H1 (cell line): Measurements from ENCODE around the gene MAGOHB. TPM values are rescaled to one million over a fixed set of nuclear protein-coding genes. Genes with fewer than 3 reads are reported as not detected.

Experiments used
- CTCF ChIA-PET: fragments of 300-600 bp; sonication (Branson Sonifier 250); formaldehyde crosslinking; loops from one replicate; lab custom pipeline; 2021; ENCODE audit not compliant: partially characterized antibody; lab: Charles Lee
- POLR2A ChIA-PET: fragments of 300-600 bp; sonication (Branson Sonifier 250); formaldehyde crosslinking; loops from one replicate; lab custom pipeline; 2021; ENCODE audit warnings: inconsistent platforms; ENCODE audit not compliant: partially characterized antibody; lab: Charles Lee
- DNase-seq, 2 experiments: peaks; one replicate each; pipeline versions ENCODE4 v3.0.0 to v3.0.0-alpha.2; 2010 to 2022; ENCODE audit warnings: low spot score in 2 of 2, low read depth in 1 of 2, mixed read lengths in 1 of 2
- FAIRE-seq: peaks from 2 replicates; lab custom pipeline; 2011; peaks lifted over from hg19 to GRCh38; lab: Jason Lieb, UNC
- H2AFZ ChIP-seq: 2 replicates; pipeline ENCODE4 v1.8.1; 2012; ENCODE audit warnings: low read length, inconsistent platforms
- H2AK5ac ChIP-seq: 2 replicates; pipeline ENCODE4 v1.6.1; 2013; ENCODE audit warnings: low read depth, low read length
- H2BK120ac ChIP-seq: replicated peaks from 2 replicates; pipeline ENCODE3; 2013; ENCODE audit warnings: low read depth, low read length, inconsistent platforms
- H2BK12ac ChIP-seq: 2 replicates; pipeline ENCODE4 v1.6.1; 2013; ENCODE audit warnings: low read depth, low read length
- H2BK15ac ChIP-seq: 2 replicates; pipeline ENCODE4 v1.6.1; 2013; ENCODE audit warnings: low read length
- H2BK20ac ChIP-seq: 2 replicates; pipeline ENCODE4 v1.6.1; 2013; ENCODE audit warnings: low read length
- H2BK5ac ChIP-seq: 2 replicates; pipeline ENCODE4 v1.6.1; 2013; ENCODE audit warnings: low read depth, low read length
- H3K14ac ChIP-seq: 2 replicates; pipeline ENCODE4 v1.6.1; 2013; ENCODE audit warnings: inconsistent platforms; ENCODE audit not compliant: insufficient read length
- H3K18ac ChIP-seq: 2 replicates; pipeline ENCODE4 v1.6.1; 2013; ENCODE audit warnings: low read length; ENCODE audit errors: extremely low read depth
- H3K23ac ChIP-seq: 2 replicates; pipeline ENCODE4 v1.6.1; 2013; ENCODE audit warnings: inconsistent platforms; ENCODE audit not compliant: insufficient read length
- H3K23me2 ChIP-seq: 2 replicates; pipeline ENCODE4 v1.6.1; 2013; ENCODE audit warnings: low read depth, low read length
- H3K27ac ChIP-seq: 2 replicates; pipeline ENCODE4 v1.6.1; 2011; ENCODE audit warnings: low read depth, low read length, inconsistent platforms
- H3K27me3 ChIP-seq, 4 experiments: replicated peaks in 1 of 4; 1 replicate in 1 of 4; 2 replicates in 3 of 4; pipeline versions ENCODE4 v1.6.1 to v1.8.1; 2011 to 2013; ENCODE audit warnings: low read length in 3 of 4, mild to moderate bottlenecking in 3 of 4, inconsistent platforms in 2 of 4, mixed read lengths in 2 of 4, moderate library complexity in 1 of 4; ENCODE audit not compliant: control insufficient read depth in 3 of 4, insufficient read depth in 3 of 4; ENCODE audit errors: extremely low read depth in 1 of 4
- H3K36me3 ChIP-seq, 4 experiments: 2 replicates each; pipeline versions ENCODE4 v1.6.1 to v1.8.1; 2011 to 2013; ENCODE audit warnings: mild to moderate bottlenecking in 4 of 4, low read length in 3 of 4, moderate library complexity in 2 of 4, control low read depth in 1 of 4, inconsistent platforms in 1 of 4; ENCODE audit not compliant: insufficient read depth in 4 of 4, control insufficient read depth in 2 of 4
- H3K4ac ChIP-seq: replicated peaks from 2 replicates; pipeline ENCODE3; 2013; ENCODE audit warnings: low read length, low read depth, mixed read lengths, inconsistent platforms; ENCODE audit not compliant: insufficient read length
- H3K4me1 ChIP-seq, 4 experiments: replicated peaks in 1 of 4; 1 replicate in 1 of 4; 2 replicates in 3 of 4; pipeline versions ENCODE4 v1.6.1 to v1.8.1; 2011 to 2013; ENCODE audit warnings: low read length in 3 of 4, inconsistent platforms in 2 of 4, mixed read lengths in 1 of 4; ENCODE audit not compliant: insufficient read depth in 4 of 4, control insufficient read depth in 3 of 4
- H3K4me2 ChIP-seq, 2 experiments: 2 replicates each; pipeline versions ENCODE4 v1.6.1 to v1.8.1; 2011 to 2013; ENCODE audit warnings: low read depth in 2 of 2, low read length in 2 of 2, control low read depth in 1 of 2, inconsistent platforms in 1 of 2, mild to moderate bottlenecking in 1 of 2; ENCODE audit not compliant: insufficient read depth in 1 of 2
- H3K4me3 ChIP-seq, 4 experiments: fragments of 200-600, 300-600 bp in 1 of 4; sonication (generic), shearing (Covaris generic), sonication (Bioruptor Twin) in 1 of 4; 2 replicates each; pipeline versions ENCODE4 v1.5.1 to v1.8.1; 2011 to 2016; ENCODE audit warnings: low read length in 4 of 4, low read depth in 3 of 4, control low read depth in 2 of 4, inconsistent platforms in 2 of 4, mild to moderate bottlenecking in 2 of 4, mixed read lengths in 1 of 4, moderate library complexity in 1 of 4; ENCODE audit not compliant: insufficient read depth in 2 of 4; ENCODE audit errors: extremely low read depth in 1 of 4
- H3K56ac ChIP-seq: replicated peaks from 2 replicates; pipeline ENCODE3; 2013; ENCODE audit warnings: low read depth, mild to moderate bottlenecking, mixed read lengths, low read length, inconsistent platforms; ENCODE audit not compliant: insufficient read length
- H3K79me1 ChIP-seq: 2 replicates; pipeline ENCODE4 v1.6.1; 2013; ENCODE audit warnings: low read depth, low read length, control low read depth
- H3K79me2 ChIP-seq, 2 experiments: 2 replicates each; pipeline versions ENCODE4 v1.6.1 to v1.8.1; 2012 to 2013; ENCODE audit warnings: low read length in 2 of 2, mild to moderate bottlenecking in 2 of 2, inconsistent platforms in 1 of 2; ENCODE audit not compliant: insufficient read depth in 2 of 2, control insufficient read depth in 1 of 2
- H3K9ac ChIP-seq, 4 experiments: replicated peaks in 1 of 4; 1 replicate in 1 of 4; 2 replicates in 3 of 4; pipeline versions ENCODE4 v1.6.1 to v1.8.1; 2011 to 2013; ENCODE audit warnings: low read depth in 3 of 4, low read length in 3 of 4, control low read depth in 2 of 4, mild to moderate bottlenecking in 2 of 4, moderate library complexity in 2 of 4, inconsistent platforms in 1 of 4; ENCODE audit errors: extremely low read depth in 1 of 4
- H3K9me3 ChIP-seq, 2 experiments: 2 replicates each; pipeline versions ENCODE4 v1.6.1 to v1.8.1; 2012 to 2013; ENCODE audit warnings: mild to moderate bottlenecking in 2 of 2, moderate library complexity in 2 of 2, control low read depth in 1 of 2, inconsistent platforms in 1 of 2, low read depth in 1 of 2, low read length in 1 of 2, mixed read lengths in 1 of 2; ENCODE audit not compliant: insufficient read depth in 2 of 2
- H4K20me1 ChIP-seq, 2 experiments: replicated peaks in 1 of 2; 2 replicates each; pipeline versions ENCODE3 to v1.8.1; 2011 to 2013; ENCODE audit warnings: inconsistent platforms in 2 of 2, low read length in 2 of 2, mild to moderate bottlenecking in 1 of 2; ENCODE audit not compliant: insufficient read depth in 2 of 2, control insufficient read depth in 1 of 2
- H4K5ac ChIP-seq: 2 replicates; pipeline ENCODE4 v1.6.1; 2013; ENCODE audit warnings: low read length, low read depth, mixed read lengths, inconsistent platforms; ENCODE audit not compliant: insufficient read length
- H4K8ac ChIP-seq: 2 replicates; pipeline ENCODE4 v1.8.0; 2013; ENCODE audit warnings: mild to moderate bottlenecking, moderate library complexity, low read length, inconsistent platforms; ENCODE audit not compliant: insufficient read depth; ENCODE audit errors: extremely low read depth
- H4K91ac ChIP-seq: replicated peaks from 2 replicates; pipeline ENCODE3; 2013; ENCODE audit warnings: low read length, mixed read lengths, inconsistent platforms; ENCODE audit not compliant: insufficient read length
- BACH1 ChIP-seq: IDR thresholded peaks from 2 replicates; pipeline ENCODE4 v1.6.1; 2012; ENCODE audit warnings: low read length, improper control_type of control experiment
- HDAC6 ChIP-seq: IDR thresholded peaks from one replicate; pipeline ENCODE4 v1.7.1; 2012; ENCODE audit warnings: low read depth, mild to moderate bottlenecking, inconsistent platforms, low read length, moderate library complexity
- RXRA ChIP-seq: IDR thresholded peaks from 2 replicates; pipeline ENCODE4 v1.6.1; 2011; ENCODE audit warnings: low read depth, mild to moderate bottlenecking, low read length, moderate library complexity; ENCODE audit not compliant: insufficient read depth
- SP1 ChIP-seq: IDR thresholded peaks from 2 replicates; pipeline ENCODE4 v1.6.1; 2011; ENCODE audit warnings: low read depth, low read length
- SP4 ChIP-seq: IDR thresholded peaks from 2 replicates; pipeline ENCODE4 v1.6.1; 2012; ENCODE audit warnings: low read length, inconsistent platforms
- WGBS, 2 experiments: shearing (Covaris generic) in 1 of 2; methylation state at CpG; one replicate each; pipeline versions ENCODE4 v1.1.6 to v1.1.7; 2013 to 2015; ENCODE audit warnings: low lambda C conversion rate in 2 of 2, mixed read lengths in 2 of 2, inconsistent platforms in 1 of 2, low coverage in 1 of 2, missing lambda C conversion rate in 1 of 2; ENCODE audit not compliant: insufficient replicate concordance in 2 of 2, insufficient coverage in 1 of 2, insufficient read length in 1 of 2; ENCODE audit errors: extremely low coverage in 1 of 2, missing lambda C conversion rate in 1 of 2; 5-methylcytosine and 5-hydroxymethylcytosine counted together
- polyA plus RNA-seq, 7 experiments: library from polyadenylated mRNA; depleted of rRNA in 3 of 7; stranded (reverse) in 5 of 7; unstranded in 2 of 7; fragments of >200 nt in 5 of 7; fragments of 200-250 nt in 2 of 7; gene quantifications; 1 replicate in 5 of 7; 2 replicates in 1 of 7; 4 replicates in 1 of 7; pipeline versions ENCODE4 v1.2.1 to v1.2.3, GENCODE V29; 2011 to 2013; ENCODE audit warnings: missing spikeins in 2 of 7, mixed read lengths in 2 of 7
- total RNA-seq: library from RNA; stranded (reverse); fragmentation: NEBNext Ultra II Directional; extraction: Animal tissue kit (Norgen Biotek cat#: 25700); gene quantifications from 2 replicates; pipeline ENCODE4 v1.2.1, GENCODE V29; 2021

Gene MAGOHB
- total and polyA plus RNA-seq, 2 of the 8 experiments (the other 6 are each of a cell fraction or from before 2014, with no cell fraction given) = 21.5 to 53.7 TPM

DNA sequence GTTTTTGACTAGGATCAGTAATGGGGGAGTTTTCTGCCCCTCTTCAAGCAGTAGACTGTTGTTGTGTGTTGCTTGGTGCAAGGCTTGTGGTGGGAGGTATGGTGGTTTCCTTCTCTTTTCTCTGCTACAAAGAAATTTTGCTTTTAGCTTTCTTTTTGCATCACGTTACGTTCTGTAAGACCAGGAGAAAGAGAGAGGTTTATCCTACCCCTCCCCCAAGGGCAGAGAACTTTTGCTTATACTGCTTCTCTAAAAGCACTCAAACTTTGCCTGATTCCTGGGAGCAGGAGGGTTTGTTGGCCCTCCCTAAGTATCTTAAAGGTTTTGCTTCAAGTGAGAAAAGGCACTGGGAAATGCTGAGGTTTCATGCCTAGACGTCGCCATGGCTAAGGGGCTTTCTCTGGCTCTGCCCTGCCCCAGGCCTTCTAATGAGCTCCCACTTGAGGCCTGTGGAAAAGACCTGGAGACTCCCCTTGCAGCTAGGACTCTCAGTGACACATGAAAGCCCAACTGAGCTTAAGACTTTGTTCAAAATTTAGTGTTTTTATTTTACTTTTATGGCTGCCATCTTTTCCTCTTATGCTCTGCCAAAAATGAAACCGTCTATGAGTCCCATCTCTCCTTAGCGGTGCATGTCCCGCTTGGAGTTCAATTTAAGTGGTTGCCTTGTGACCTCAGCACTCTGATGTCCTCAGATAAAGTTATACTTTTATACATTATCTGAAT lies 58.5 kb downstream of the MAGOHB start:
- no peak overlapping the region for H3K14ac ChIP-seq
- no peak overlapping the region for H3K9ac ChIP-seq
- WGBS, 2 experiments = 98% methylated on average over 7 of the region's 7 CpGs; no CpG with 5 or more reads in 1 of the 2 experiments
- no peak overlapping the region for H3K56ac ChIP-seq
- no peak overlapping the region for H2BK5ac ChIP-seq
- DNase-seq (no peak), FAIRE-seq (no peak)
- no peak overlapping the region for H3K18ac ChIP-seq
- H3K36me3 ChIP-seq = no peaks in the 10 kb centered on the region
- H3K27me3 ChIP-seq = no peaks in the 10 kb centered on the region
- POLR2A ChIA-PET = no interaction called here
- H4K5ac ChIP-seq = no peak overlapping the region
- no peaks in the 10 kb centered on the region for H4K20me1 ChIP-seq
- no peak overlapping the region for H2BK12ac ChIP-seq
- H2BK15ac ChIP-seq = no peak overlapping the region
- no peaks in the 10 kb centered on the region for H3K9me3 ChIP-seq
- H3K4me2 ChIP-seq = no peak overlapping the region
- no peak overlapping the region for H3K27ac ChIP-seq
- H3K4me3 ChIP-seq = no peak overlapping the region
- peak overlapping the region; percentile 68; the same call in 1 of the 2 replicates for H2AFZ ChIP-seq
- H3K23ac ChIP-seq = no peak overlapping the region
- H3K4ac ChIP-seq = no peak overlapping the region
- H3K79me2 ChIP-seq = no peaks in the 10 kb centered on the region
- CTCF ChIA-PET = interaction anchor here (1.0 kb wide), 1 partner anchor 188 kb away, joined by 3 read pairs; no protein-coding TSS in a partner anchor
- H4K8ac ChIP-seq = no peak overlapping the region
- peaks cover 0 to 5% (median 2%) of the 10 kb centered on the region in 4 experiments; a peak in 2 of 7 replicates for H3K4me1 ChIP-seq
- no peak overlapping the region for H2BK20ac ChIP-seq
- H3K23me2 ChIP-seq = no peaks in the 10 kb centered on the region
- H3K79me1 ChIP-seq = no peaks in the 10 kb centered on the region
- H2AK5ac ChIP-seq = no peak overlapping the region
- no peak overlapping the region for H2BK120ac ChIP-seq
- no peak for TF ChIP-seq SP1
- no peak for TF ChIP-seq RXRA
- TF ChIP-seq BACH1 = no peak
- TF ChIP-seq HDAC6 = no peak
- TF ChIP-seq SP4 = no peak
- H4K91ac ChIP-seq = no peak overlapping the region
